GM19035 (cell line): ENCODE results near the gene DDX42.
"Not testable (repeated sequence)": the region's sequence is repeated elsewhere in the genome, so short reads cannot be mapped to it uniquely, and the experiment has no call there.

Experiments used
- ATAC-seq: cut with Tn5 transposase; IDR thresholded peaks from one replicate; pipeline ENCODE4 v1.9.1; 2021; ENCODE audit not compliant: unreplicated experiment

The DDX42 gene

DNA sequence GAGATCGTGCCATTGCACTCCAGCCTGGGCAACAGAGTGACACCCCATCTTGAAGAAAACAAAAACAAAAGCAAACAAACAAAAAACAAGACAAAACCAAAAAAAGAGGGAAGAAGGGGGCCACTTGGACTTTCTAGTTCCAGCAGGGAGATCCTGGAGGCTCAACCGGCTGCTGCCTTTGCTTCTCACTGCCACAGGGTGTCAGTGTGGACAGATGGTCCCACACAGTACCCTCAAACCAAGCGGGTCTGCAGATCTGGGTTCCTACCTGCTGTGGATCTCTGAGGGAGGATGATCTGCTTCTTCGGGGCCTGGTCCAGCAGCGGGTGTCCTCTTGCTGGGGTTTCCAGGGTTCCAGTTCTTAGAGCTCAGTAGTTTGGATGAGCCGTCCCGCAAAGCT lies 92.7 kb downstream of the DDX42 start:
- ATAC-seq, result not testable (repeated sequence)
